OCI-LY7 (cell line): Measurements from ENCODE around the gene RAB31.

Experiments used
- EZH2phosphoT487 ChIP-seq: fragments of 200-600 bp; sonication (generic); IDR thresholded peaks from 2 replicates; pipeline ENCODE4 v1.6.1; 2018; ENCODE audit warnings: low read depth, borderline replicate concordance, mild to moderate bottlenecking, mixed run types, antibody characterized with exemption, low read length, moderate library complexity, mixed read lengths
- TF ChIP-seq, protein P1 (sequence below): fragments of 200-600 bp; sonication (generic); conservative IDR thresholded peaks from 2 replicates; pipeline ENCODE4 v1.5.1; 2014; ENCODE audit warnings: mild to moderate bottlenecking, antibody characterized with exemption, low read length, moderate library complexity, mixed read lengths

DNA sequence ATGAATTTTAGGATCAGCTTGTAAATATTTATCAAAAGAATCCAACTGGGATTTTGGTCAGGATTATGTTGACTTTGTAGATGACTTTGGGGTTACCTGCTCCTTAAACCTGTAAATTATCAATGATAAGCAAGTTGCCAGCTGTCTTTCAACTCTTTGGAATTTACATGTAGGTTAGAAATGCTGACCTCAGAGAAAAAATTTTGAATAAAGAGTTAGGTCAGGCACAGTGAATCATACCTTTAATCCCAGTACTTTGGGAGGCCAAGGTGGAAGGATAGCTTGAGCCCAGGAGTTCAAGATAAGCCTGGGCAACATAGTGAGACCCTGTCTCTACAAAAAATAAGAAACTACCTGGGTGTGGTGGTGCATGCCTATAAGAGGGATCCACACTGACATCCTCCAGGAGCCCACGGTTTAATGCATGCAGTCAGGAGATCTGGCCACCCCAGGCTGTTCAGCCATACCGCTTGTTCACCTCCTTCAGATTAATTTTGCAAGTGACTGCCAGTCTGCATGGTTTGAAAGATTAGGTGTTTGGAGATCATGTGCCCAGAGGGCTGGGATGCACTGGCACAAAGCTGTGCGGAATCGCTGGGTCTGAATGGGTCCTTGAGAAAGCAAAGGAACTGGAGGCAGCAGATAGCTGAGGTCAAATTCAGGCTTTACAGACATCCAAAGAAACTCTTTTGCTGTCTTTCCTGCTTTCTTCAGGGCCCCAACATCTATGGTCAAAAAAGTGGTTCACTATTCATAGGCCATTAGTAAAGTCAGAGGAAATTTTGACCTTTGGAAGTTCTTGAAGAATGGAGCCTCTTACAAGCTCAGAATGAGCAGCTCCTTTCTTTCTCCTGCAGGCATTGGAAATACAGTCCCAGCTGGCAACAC lies 94.3 kb downstream of the RAB31 start:
- TF ChIP-seq, protein P1, sequence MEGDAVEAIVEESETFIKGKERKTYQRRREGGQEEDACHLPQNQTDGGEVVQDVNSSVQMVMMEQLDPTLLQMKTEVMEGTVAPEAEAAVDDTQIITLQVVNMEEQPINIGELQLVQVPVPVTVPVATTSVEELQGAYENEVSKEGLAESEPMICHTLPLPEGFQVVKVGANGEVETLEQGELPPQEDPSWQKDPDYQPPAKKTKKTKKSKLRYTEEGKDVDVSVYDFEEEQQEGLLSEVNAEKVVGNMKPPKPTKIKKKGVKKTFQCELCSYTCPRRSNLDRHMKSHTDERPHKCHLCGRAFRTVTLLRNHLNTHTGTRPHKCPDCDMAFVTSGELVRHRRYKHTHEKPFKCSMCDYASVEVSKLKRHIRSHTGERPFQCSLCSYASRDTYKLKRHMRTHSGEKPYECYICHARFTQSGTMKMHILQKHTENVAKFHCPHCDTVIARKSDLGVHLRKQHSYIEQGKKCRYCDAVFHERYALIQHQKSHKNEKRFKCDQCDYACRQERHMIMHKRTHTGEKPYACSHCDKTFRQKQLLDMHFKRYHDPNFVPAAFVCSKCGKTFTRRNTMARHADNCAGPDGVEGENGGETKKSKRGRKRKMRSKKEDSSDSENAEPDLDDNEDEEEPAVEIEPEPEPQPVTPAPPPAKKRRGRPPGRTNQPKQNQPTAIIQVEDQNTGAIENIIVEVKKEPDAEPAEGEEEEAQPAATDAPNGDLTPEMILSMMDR, result no peak
- TF ChIP-seq EZH2phosphoT487, result no peak
